ENCODE measurements around the gene RHEX. TPM values are rescaled to one million over a fixed set of nuclear protein-coding genes. Genes with fewer than 3 reads are reported as not detected.

Gene RHEX
- total and polyA plus RNA-seq, 2 of the 13 experiments (the other 11 are each of a cell fraction or from before 2014, with no cell fraction given): 1.4 to 2.7 TPM

DNA sequence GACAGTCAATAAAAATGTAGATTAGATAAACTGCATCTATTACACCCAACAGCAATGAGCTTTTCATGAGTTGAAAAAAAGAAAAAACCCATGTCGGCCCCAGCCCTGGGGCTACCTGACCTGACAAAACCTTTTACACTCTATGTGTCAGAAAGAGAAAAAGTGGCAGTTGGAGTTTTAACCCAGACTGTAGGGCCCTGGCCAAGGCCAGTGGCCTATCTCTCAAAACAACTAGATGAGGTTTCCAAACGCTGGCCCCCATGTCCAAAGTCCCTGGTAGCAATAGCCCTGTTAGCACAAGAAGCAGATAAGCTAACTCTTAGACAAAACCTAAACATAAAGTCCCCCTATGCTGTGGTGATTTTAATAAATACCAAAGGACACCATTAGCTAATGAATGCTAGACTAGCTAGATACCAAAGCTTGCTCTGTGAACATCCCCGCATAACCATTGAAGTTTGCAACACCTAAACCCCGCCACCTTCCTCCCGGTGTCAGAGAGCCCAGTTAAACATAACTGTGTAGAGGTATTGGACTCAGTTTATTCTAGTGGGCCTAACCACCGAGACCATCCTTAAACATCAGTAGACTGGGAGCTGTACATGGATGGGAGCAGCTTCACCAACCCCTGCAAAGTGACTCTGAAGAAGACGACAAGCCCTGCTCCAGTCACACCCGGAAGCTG is 2.8 kb downstream of the RHEX start (continued):
- TF ChIP-seq, protein P1, sequence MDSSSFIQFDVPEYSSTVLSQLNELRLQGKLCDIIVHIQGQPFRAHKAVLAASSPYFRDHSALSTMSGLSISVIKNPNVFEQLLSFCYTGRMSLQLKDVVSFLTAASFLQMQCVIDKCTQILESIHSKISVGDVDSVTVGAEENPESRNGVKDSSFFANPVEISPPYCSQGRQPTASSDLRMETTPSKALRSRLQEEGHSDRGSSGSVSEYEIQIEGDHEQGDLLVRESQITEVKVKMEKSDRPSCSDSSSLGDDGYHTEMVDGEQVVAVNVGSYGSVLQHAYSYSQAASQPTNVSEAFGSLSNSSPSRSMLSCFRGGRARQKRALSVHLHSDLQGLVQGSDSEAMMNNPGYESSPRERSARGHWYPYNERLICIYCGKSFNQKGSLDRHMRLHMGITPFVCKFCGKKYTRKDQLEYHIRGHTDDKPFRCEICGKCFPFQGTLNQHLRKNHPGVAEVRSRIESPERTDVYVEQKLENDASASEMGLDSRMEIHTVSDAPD (CRISPR knock-in tag; IDR thresholded peaks at IDR 0.05): peak; percentile 97
- peak; percentile 75; the same call in 1 of the 2 replicates for TF ChIP-seq MEF2D (CRISPR knock-in tag; IDR thresholded peaks at IDR 0.05)
- TF ChIP-seq KLF12 (CRISPR knock-in tag; IDR thresholded peaks at IDR 0.05; ENCODE audit: borderline replicate concordance): peak; percentile 93; the same call in 1 of the 2 replicates
- TF ChIP-seq RAD21 (CRISPR knock-in tag; IDR thresholded peaks at IDR 0.05): peak; percentile 57; the same call in 1 of the 2 replicates
- peak; percentile 35; the same call in 1 of the 2 replicates for TF ChIP-seq KLF11 (CRISPR knock-in tag; IDR thresholded peaks at IDR 0.05)
- TF ChIP-seq ESRRA (CRISPR knock-in tag; IDR thresholded peaks at IDR 0.05; ENCODE audit: low read depth): peak; percentile 79
- TF ChIP-seq, protein P2, sequence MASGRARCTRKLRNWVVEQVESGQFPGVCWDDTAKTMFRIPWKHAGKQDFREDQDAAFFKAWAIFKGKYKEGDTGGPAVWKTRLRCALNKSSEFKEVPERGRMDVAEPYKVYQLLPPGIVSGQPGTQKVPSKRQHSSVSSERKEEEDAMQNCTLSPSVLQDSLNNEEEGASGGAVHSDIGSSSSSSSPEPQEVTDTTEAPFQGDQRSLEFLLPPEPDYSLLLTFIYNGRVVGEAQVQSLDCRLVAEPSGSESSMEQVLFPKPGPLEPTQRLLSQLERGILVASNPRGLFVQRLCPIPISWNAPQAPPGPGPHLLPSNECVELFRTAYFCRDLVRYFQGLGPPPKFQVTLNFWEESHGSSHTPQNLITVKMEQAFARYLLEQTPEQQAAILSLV (CRISPR knock-in tag; IDR thresholded peaks at IDR 0.05; ENCODE audit: borderline replicate concordance): peak; percentile 46; the same call in 1 of the 2 replicates
- 0 out of 2 replicates have a peak, but pooled peaks have one; percentile 56 for TF ChIP-seq KAT7 (CRISPR knock-in tag; IDR thresholded peaks at IDR 0.05; ENCODE audit: borderline replicate concordance)
- TF ChIP-seq, protein P3, sequence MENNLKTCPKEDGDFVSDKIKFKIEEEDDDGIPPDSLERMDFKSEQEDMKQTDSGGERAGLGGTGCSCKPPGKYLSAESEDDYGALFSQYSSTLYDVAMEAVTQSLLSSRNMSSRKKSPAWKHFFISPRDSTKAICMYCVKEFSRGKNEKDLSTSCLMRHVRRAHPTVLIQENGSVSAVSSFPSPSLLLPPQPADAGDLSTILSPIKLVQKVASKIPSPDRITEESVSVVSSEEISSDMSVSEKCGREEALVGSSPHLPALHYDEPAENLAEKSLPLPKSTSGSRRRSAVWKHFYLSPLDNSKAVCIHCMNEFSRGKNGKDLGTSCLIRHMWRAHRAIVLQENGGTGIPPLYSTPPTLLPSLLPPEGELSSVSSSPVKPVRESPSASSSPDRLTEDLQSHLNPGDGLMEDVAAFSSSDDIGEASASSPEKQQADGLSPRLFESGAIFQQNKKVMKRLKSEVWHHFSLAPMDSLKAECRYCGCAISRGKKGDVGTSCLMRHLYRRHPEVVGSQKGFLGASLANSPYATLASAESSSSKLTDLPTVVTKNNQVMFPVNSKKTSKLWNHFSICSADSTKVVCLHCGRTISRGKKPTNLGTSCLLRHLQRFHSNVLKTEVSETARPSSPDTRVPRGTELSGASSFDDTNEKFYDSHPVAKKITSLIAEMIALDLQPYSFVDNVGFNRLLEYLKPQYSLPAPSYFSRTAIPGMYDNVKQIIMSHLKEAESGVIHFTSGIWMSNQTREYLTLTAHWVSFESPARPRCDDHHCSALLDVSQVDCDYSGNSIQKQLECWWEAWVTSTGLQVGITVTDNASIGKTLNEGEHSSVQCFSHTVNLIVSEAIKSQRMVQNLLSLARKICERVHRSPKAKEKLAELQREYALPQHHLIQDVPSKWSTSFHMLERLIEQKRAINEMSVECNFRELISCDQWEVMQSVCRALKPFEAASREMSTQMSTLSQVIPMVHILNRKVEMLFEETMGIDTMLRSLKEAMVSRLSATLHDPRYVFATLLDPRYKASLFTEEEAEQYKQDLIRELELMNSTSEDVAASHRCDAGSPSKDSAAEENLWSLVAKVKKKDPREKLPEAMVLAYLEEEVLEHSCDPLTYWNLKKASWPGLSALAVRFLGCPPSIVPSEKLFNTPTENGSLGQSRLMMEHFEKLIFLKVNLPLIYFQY (CRISPR knock-in tag; IDR thresholded peaks at IDR 0.05; ENCODE audit: borderline replicate concordance): peak; percentile 65; the same call in 1 of the 2 replicates
- TF ChIP-seq ZNF792 (CRISPR knock-in tag; IDR thresholded peaks at IDR 0.05): peak; percentile 72; the same call in 1 of the 2 replicates
- peak; percentile 64; the same call in 1 of the 2 replicates for TF ChIP-seq RARA (CRISPR knock-in tag; IDR thresholded peaks at IDR 0.05)
- TF ChIP-seq, protein P4, sequence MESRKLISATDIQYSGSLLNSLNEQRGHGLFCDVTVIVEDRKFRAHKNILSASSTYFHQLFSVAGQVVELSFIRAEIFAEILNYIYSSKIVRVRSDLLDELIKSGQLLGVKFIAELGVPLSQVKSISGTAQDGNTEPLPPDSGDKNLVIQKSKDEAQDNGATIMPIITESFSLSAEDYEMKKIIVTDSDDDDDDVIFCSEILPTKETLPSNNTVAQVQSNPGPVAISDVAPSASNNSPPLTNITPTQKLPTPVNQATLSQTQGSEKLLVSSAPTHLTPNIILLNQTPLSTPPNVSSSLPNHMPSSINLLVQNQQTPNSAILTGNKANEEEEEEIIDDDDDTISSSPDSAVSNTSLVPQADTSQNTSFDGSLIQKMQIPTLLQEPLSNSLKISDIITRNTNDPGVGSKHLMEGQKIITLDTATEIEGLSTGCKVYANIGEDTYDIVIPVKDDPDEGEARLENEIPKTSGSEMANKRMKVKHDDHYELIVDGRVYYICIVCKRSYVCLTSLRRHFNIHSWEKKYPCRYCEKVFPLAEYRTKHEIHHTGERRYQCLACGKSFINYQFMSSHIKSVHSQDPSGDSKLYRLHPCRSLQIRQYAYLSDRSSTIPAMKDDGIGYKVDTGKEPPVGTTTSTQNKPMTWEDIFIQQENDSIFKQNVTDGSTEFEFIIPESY (CRISPR knock-in tag; IDR thresholded peaks at IDR 0.05): peak; percentile 27; the same call in 1 of the 2 replicates
- TF ChIP-seq, protein P5, sequence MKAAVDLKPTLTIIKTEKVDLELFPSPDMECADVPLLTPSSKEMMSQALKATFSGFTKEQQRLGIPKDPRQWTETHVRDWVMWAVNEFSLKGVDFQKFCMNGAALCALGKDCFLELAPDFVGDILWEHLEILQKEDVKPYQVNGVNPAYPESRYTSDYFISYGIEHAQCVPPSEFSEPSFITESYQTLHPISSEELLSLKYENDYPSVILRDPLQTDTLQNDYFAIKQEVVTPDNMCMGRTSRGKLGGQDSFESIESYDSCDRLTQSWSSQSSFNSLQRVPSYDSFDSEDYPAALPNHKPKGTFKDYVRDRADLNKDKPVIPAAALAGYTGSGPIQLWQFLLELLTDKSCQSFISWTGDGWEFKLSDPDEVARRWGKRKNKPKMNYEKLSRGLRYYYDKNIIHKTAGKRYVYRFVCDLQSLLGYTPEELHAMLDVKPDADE (CRISPR knock-in tag; IDR thresholded peaks at IDR 0.05): peak; percentile 84; the same call in 1 of the 2 replicates
- TF ChIP-seq RXRB (CRISPR knock-in tag; IDR thresholded peaks at IDR 0.05; ENCODE audit: borderline replicate concordance): peak; percentile 92
- peak; percentile 88 for TF ChIP-seq GATAD2A (CRISPR knock-in tag; IDR thresholded peaks at IDR 0.05)
- TF ChIP-seq, protein P6, sequence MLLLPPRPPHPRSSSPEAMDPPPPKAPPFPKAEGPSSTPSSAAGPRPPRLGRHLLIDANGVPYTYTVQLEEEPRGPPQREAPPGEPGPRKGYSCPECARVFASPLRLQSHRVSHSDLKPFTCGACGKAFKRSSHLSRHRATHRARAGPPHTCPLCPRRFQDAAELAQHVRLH (CRISPR knock-in tag; IDR thresholded peaks at IDR 0.05; ENCODE audit: borderline replicate concordance, low read depth): peak; percentile 54
- TF ChIP-seq, protein P7, sequence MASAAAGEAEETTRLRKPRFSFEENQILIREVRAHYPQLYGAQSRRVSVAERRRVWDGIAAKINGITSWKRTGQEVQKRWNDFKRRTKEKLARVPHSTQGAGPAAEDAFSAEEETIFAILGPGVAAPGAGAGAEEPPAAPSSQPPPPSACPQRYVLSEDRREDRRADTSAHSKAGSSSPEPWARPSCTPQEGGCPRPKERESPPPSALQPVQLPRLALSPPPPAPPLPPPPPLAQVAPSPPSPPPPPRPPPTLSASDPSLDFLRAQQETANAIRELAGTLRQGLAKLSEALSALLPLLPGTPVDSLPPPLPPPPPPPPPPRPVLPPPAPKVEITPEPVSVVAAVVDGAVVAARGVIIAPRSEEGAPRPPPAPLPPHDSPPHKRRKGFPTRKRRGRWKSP (CRISPR knock-in tag; IDR thresholded peaks at IDR 0.05): peak; percentile 54
- TF ChIP-seq ZNF264 (CRISPR knock-in tag; IDR thresholded peaks at IDR 0.05): peak; percentile 98

Measured in HepG2 (cell line).